Measurements from ENCODE around the gene GLRA3. TPM values are rescaled to one million over a fixed set of nuclear protein-coding genes. Genes with fewer than 3 reads are reported as not detected.

Gene GLRA3
- total and polyA plus RNA-seq, 2 donors (not counting 1 experiment from before 2014, with no cell fraction given) = not detected

DNA sequence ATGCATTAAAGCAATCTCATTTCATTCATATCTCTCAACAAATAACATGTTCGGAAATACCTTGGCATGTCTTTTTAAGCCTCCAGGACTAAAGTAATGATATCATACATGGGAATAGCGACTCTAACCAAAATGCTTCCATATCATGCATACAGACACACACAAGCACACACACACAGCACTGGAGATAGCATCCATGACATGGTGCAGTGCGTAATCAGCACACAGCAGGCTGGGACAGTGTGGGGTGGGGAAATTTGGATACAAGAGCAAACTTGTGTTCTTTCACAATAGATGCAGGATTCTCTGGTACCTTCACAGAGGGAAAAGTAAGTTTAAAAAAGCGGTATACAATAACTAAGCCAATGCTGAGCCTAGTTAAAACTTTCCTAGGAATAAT lies 174.4 kb downstream of the GLRA3 start:
- Histone ChIP-seq H3K9ac (ENCODE audit: insufficient read depth, low read length) (no peak overlapping the region), H3K27me3 (ENCODE audit: control insufficient read depth, insufficient read depth, low read length) (no peaks in the 10 kb centered on the region), H3K27ac (ENCODE audit: insufficient read depth, low read length) (no peak overlapping the region), H3K9me3 (ENCODE audit: control insufficient read depth, insufficient read depth, low read depth, low read length) (no peaks in the 10 kb centered on the region), H3K4me3 (replicated peaks in 1 of 4; ENCODE audit: control extremely low read depth in 1 of 4, insufficient read depth in 1 of 4, low read depth in 3 of 4, low read length in 4 of 4) (no peak overlapping the region), H3K36me3 (ENCODE audit: control insufficient read depth, insufficient read depth, low read length) (no peaks in the 10 kb centered on the region), H4K20me1 (ENCODE audit: control insufficient read depth, extremely low read depth, insufficient read depth, low read length) (no peaks in the 10 kb centered on the region), H3K79me2 (ENCODE audit: control insufficient read depth, insufficient read depth, low read length) (no peaks in the 10 kb centered on the region), H2AFZ (ENCODE audit: low read length) (no peak overlapping the region), H3K4me2 (ENCODE audit: extremely low read depth, insufficient read depth, low read length) (no peak overlapping the region), H3K4me1 (ENCODE audit: control insufficient read depth, extremely low read depth, insufficient read depth, low read length) (no peaks in the 10 kb centered on the region)
- no peak for DNase-seq (ENCODE audit: low read depth in 2 of 2)
- TF ChIP-seq, protein P1, sequence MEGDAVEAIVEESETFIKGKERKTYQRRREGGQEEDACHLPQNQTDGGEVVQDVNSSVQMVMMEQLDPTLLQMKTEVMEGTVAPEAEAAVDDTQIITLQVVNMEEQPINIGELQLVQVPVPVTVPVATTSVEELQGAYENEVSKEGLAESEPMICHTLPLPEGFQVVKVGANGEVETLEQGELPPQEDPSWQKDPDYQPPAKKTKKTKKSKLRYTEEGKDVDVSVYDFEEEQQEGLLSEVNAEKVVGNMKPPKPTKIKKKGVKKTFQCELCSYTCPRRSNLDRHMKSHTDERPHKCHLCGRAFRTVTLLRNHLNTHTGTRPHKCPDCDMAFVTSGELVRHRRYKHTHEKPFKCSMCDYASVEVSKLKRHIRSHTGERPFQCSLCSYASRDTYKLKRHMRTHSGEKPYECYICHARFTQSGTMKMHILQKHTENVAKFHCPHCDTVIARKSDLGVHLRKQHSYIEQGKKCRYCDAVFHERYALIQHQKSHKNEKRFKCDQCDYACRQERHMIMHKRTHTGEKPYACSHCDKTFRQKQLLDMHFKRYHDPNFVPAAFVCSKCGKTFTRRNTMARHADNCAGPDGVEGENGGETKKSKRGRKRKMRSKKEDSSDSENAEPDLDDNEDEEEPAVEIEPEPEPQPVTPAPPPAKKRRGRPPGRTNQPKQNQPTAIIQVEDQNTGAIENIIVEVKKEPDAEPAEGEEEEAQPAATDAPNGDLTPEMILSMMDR (conservative IDR thresholded peaks at IDR 0.05 in 1 of 2, IDR thresholded peaks at IDR 0.05 in 1 of 2; ENCODE audit: low read depth in 1 of 2, low read length in 2 of 2) = no peak

DNA sequence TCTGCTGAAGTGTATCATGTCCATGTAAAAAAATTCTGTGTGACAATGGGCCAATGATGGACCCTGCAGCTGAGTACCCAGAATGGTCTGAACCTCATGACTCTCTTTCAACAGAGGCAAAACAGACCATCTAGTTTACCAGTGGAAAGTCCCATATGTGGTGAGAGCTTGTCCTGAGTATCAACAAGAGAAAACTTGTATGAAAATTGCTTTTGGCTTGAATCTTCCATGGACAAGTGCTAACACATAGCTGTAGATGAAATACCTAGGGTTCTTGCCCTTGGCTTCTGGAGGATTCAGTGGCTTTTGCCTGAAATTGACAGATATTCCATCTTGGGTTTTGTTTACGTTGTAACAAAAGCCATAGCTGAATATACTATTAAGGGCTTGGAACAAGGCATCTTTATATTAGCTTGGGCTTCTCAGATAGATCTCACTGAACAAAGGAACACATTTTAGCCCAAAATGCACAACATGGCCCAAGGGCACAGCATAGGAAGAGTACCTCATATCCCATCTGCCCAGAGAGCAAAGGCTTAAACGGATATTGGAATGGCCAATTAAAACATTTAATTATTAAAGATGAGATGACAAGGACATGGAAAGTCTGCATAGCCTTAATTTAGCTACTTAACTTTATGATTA lies 178.2 kb downstream of the GLRA3 start:
- Histone ChIP-seq H3K4me3 (replicated peaks in 1 of 4; ENCODE audit: control extremely low read depth in 1 of 4, insufficient read depth in 1 of 4, low read depth in 3 of 4, low read length in 4 of 4) (no peak overlapping the region), H3K27ac (ENCODE audit: insufficient read depth, low read length) (no peak overlapping the region), H3K9me3 (ENCODE audit: control insufficient read depth, insufficient read depth, low read depth, low read length) (no peaks in the 10 kb centered on the region), H3K79me2 (ENCODE audit: control insufficient read depth, insufficient read depth, low read length) (no peaks in the 10 kb centered on the region), H3K27me3 (ENCODE audit: control insufficient read depth, insufficient read depth, low read length) (no peaks in the 10 kb centered on the region), H3K36me3 (ENCODE audit: control insufficient read depth, insufficient read depth, low read length) (no peaks in the 10 kb centered on the region), H3K9ac (ENCODE audit: insufficient read depth, low read length) (no peak overlapping the region), H2AFZ (ENCODE audit: low read length) (no peak overlapping the region), H3K4me2 (ENCODE audit: extremely low read depth, insufficient read depth, low read length) (no peak overlapping the region), H3K4me1 (ENCODE audit: control insufficient read depth, extremely low read depth, insufficient read depth, low read length) (no peaks in the 10 kb centered on the region), H4K20me1 (ENCODE audit: control insufficient read depth, extremely low read depth, insufficient read depth, low read length) (no peaks in the 10 kb centered on the region)
- TF ChIP-seq EZH2 (IDR thresholded peaks at IDR 0.05; ENCODE audit: low read length, missing control alignments) = no peak
- DNase-seq (ENCODE audit: low read depth in 2 of 2) = no peak

DNA sequence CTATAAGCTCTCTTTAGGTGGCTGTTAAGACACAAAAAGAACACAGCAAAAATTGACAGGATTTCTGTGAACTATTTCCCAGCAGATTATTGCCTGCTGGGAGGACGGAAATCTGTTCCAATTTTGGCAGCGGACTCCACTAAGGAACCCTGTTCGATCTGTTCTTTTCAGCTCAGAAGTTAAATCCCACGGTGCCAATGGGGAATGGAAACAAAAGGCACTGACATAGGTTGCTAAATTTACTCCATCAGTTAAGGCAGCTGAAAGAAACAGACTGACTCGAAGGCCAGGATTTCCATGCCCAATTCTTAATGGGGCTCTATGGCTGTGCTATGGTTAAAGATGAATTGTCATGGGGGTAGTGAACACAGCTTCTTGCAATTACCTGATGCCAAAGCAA lies 180.2 kb downstream of the GLRA3 start:
- Histone ChIP-seq H3K4me3 (replicated peaks in 1 of 4; ENCODE audit: control extremely low read depth in 1 of 4, insufficient read depth in 1 of 4, low read depth in 3 of 4, low read length in 4 of 4) (no peak overlapping the region), H3K9ac (ENCODE audit: insufficient read depth, low read length) (no peak overlapping the region), H3K27ac (ENCODE audit: insufficient read depth, low read length) (no peak overlapping the region), H3K9me3 (ENCODE audit: control insufficient read depth, insufficient read depth, low read depth, low read length) (no peaks in the 10 kb centered on the region), H3K27me3 (ENCODE audit: control insufficient read depth, insufficient read depth, low read length) (no peaks in the 10 kb centered on the region), H3K79me2 (ENCODE audit: control insufficient read depth, insufficient read depth, low read length) (no peaks in the 10 kb centered on the region), H4K20me1 (ENCODE audit: control insufficient read depth, extremely low read depth, insufficient read depth, low read length) (no peaks in the 10 kb centered on the region), H3K4me1 (ENCODE audit: control insufficient read depth, extremely low read depth, insufficient read depth, low read length) (no peaks in the 10 kb centered on the region), H3K36me3 (ENCODE audit: control insufficient read depth, insufficient read depth, low read length) (no peaks in the 10 kb centered on the region), H3K4me2 (ENCODE audit: extremely low read depth, insufficient read depth, low read length) (no peak overlapping the region), H2AFZ (ENCODE audit: low read length) (no peak overlapping the region)
- DNase-seq (ENCODE audit: low read depth in 2 of 2) = no peak
- TF ChIP-seq, protein P1 (conservative IDR thresholded peaks at IDR 0.05 in 1 of 2, IDR thresholded peaks at IDR 0.05 in 1 of 2; ENCODE audit: low read depth in 1 of 2, low read length in 2 of 2) = no peak
- no peak for TF ChIP-seq EZH2 (IDR thresholded peaks at IDR 0.05; ENCODE audit: low read length, missing control alignments)
